SK-N-MC (cell line): ENCODE measurements around the gene PRICKLE1.

Source experiments
- DNase-seq: peaks from one replicate; pipeline ENCODE4 v3.0.0-alpha.2; 2011; ENCODE audit warnings: low read depth, low spot score
- H3K27ac ChIP-seq: fragments of 200-600 bp; sonication (generic); 2 replicates; pipeline ENCODE4 v1.5.1; 2016; ENCODE audit warnings: mixed run types
- H3K36me3 ChIP-seq: fragments of 200-600 bp; sonication (generic); 2 replicates; pipeline ENCODE4 v1.6.1; 2017; ENCODE audit warnings: antibody characterized with exemption, low read length, mixed read lengths; ENCODE audit not compliant: insufficient read depth
- H3K4me3 ChIP-seq: fragments of 200-600 bp; sonication (generic); 2 replicates; pipeline ENCODE4 v1.5.1; 2016
- H3K9ac ChIP-seq: fragments of 200-600 bp; sonication (generic); 2 replicates; pipeline ENCODE4 v1.8.0; 2017; ENCODE audit warnings: mixed run types, mixed read lengths; ENCODE audit not compliant: insufficient read length
- H3K9me3 ChIP-seq: fragments of 200-600 bp; sonication (generic); 2 replicates; pipeline ENCODE4 v1.6.1; 2017; ENCODE audit warnings: low read depth, mild to moderate bottlenecking, antibody characterized with exemption, low read length, moderate library complexity, mixed read lengths
- EZH2 ChIP-seq: fragments of 200-600 bp; sonication (generic); IDR thresholded peaks from one replicate; pipeline ENCODE4 v1.6.1; 2017; ENCODE audit warnings: antibody characterized with exemption
- FOXP2 ChIP-seq: optimal IDR thresholded peaks from 2 replicates; pipeline ENCODE3; 2011; ENCODE audit warnings: mild to moderate bottlenecking, moderate library complexity; ENCODE audit not compliant: insufficient read depth; ENCODE audit errors: extremely low read length, control extremely low read depth
- POLR2AphosphoS5 ChIP-seq: IDR thresholded peaks from 2 replicates; pipeline ENCODE4 v1.6.1; 2012; ENCODE audit warnings: mild to moderate bottlenecking, low read depth, low read length, borderline replicate concordance

The PRICKLE1 gene

DNA sequence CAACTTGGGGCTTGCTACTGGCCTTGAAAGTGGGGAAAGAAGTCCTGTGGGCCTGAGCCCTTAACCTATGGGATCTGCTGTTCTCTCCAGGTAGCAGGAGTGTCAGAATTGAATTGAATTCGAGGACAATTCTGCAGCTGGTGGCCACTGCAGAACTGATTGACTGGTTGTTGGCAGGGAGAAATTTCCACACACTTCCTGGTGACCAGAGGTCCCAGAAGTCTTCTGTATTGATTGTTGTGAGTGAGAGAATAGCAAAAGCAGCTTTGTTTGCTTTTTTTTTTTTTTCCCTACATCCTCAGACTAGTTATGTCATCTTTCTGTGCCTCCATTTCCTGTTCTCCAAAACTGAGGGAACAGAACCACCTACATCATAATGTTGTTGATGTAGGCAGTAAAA, 64.1 kb downstream of the PRICKLE1 start:
- Histone ChIP-seq H3K36me3 (no peaks in the 10 kb centered on the region), H3K9ac (no peak overlapping the region), H3K9me3 (no peaks in the 10 kb centered on the region), H3K4me3 (no peak overlapping the region), H3K27ac (no peak overlapping the region)
- DNase-seq: no peak
- no peak for TF ChIP-seq FOXP2
- no peak for TF ChIP-seq POLR2AphosphoS5
- TF ChIP-seq EZH2: no peak

DNA sequence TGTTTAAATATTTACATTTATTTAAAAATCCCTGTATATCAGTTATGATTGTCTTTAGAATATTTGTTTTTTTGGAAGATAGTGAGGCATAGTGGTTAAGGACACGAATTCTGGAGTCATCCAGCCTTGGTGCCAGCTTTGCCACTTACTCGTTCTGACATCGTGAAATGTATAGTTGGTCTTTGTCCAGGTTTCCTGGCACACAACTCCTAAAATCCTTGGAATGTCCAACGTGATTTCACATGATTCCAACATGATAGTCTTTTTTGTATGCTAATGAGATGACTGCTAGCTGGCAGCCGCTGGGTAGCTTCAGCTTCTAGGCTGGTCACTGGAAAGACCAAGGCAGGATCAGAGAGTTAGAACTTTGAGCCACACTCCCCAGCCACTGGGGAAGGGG, 64.8 kb downstream of the PRICKLE1 start:
- Histone ChIP-seq H3K36me3 (no peaks in the 10 kb centered on the region), H3K27ac (no peak overlapping the region)
- TF ChIP-seq FOXP2 (no peak), POLR2AphosphoS5 (no peak), EZH2 (no peak)

DNA sequence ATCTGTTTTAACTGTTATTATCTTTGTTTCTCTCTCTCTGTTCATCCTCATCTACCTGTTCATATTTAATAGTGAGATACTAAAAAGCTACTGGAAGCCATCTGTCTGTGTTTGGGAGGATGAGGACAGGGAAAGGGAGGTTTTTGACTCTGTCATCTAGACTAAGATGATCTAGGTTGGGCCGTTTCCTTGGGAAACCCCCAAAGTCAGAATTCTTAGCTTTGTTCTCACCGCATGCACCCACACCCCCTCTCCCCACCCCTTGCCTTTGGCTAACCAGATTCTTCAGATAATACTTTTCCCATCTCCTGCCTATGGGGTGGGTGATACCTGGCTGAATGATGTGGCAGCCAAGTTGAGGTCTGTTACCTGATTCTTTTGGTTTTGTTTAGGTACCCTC, 73.0 kb downstream of the PRICKLE1 start:
- no peak overlapping the region for H3K4me3 ChIP-seq
- no peaks in the 10 kb centered on the region for H3K36me3 ChIP-seq
- TF ChIP-seq POLR2AphosphoS5: no peak
- DNase-seq: no peak
- H3K27ac ChIP-seq: no peak overlapping the region
- H3K9ac ChIP-seq: no peak overlapping the region
- H3K9me3 ChIP-seq: no peaks in the 10 kb centered on the region

More for the DNA sequence above, 64.8 kb downstream of the PRICKLE1 start:
- Histone ChIP-seq H3K9me3 (no peaks in the 10 kb centered on the region), H3K9ac (no peak overlapping the region), H3K4me3 (no peak overlapping the region)
- DNase-seq: no peak

DNA sequence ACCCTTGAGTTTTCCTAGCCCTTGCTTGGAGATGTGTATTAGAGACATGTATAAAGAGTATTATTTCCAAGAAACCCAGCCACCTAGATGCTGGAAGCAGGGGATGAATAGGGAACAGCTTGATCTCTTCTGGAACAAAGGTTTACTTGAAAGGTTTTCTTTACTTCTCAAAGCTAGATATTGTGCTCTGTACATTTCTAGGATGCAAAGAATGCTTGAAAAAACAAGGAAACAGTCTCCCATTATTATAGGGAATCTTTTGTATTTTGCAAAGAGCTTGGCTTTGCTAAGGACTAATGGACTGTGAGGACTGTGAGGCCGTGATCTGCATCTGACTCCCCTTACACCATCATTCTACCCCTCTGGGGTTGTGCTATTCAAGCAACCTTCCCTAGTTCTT, 77.9 kb downstream of the PRICKLE1 start:
- DNase-seq: no peak
- H3K9me3 ChIP-seq: no peaks in the 10 kb centered on the region
- no peak overlapping the region for H3K4me3 ChIP-seq
- H3K27ac ChIP-seq: no peak overlapping the region
- no peak overlapping the region for H3K9ac ChIP-seq
- TF ChIP-seq EZH2 (no peak), FOXP2 (no peak), POLR2AphosphoS5 (no peak)
- H3K36me3 ChIP-seq: no peaks in the 10 kb centered on the region

DNA sequence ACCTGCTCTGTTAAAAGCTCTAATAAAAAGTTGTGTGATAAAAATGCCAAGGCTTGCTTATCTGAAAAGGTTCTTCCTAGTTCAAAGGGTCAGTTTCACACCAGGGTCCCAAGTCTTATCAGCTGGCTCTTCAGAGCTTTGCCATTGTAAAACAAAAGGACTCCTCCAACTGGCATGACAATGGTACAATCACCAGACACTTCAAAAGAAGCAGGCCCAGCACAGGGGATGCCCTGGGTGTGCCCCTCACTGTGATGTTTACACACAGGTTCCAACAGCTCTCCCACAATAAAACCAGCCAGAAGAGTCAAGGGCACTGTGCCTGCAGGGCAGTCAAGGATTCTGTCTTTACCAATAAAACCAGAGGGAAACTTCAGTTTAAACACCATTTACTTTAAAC, 78.7 kb downstream of the PRICKLE1 start:
- Histone ChIP-seq H3K9ac (no peak overlapping the region), H3K36me3 (no peaks in the 10 kb centered on the region), H3K4me3 (no peak overlapping the region), H3K27ac (no peak overlapping the region), H3K9me3 (no peaks in the 10 kb centered on the region)
- TF ChIP-seq EZH2: no peak
- TF ChIP-seq FOXP2: no peak
- no peak for TF ChIP-seq POLR2AphosphoS5
- DNase-seq: no peak

DNA sequence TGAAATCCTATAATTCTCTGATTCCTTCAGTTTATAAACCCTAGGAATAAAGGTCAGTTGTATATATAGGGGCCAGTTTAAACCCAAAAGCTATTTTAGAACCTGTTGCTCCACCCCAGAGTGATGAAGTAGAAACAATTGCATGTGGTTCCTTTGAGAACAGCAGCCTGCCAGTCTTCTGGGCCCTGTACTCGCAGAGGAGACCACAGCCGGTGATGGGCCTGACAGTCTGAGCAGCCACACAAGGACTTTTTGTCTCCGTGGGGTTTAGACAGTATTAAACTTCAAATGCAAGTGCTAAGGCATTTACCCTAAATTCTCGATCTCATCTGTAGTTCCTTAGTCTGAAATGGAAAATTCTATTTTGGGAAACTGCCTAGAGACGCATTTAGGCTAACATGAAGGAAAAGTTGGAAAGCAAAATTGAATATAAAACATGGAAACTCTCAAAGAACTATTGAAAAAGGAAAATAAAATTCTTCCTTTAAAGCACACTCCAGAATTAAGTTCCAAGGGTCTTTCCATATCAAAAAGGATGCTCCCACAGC, 80.6 kb downstream of the PRICKLE1 start:
- H3K9ac ChIP-seq: no peak overlapping the region
- TF ChIP-seq FOXP2: no peak
- TF ChIP-seq POLR2AphosphoS5: no peak
- TF ChIP-seq EZH2: no peak
- DNase-seq: no peak

DNA sequence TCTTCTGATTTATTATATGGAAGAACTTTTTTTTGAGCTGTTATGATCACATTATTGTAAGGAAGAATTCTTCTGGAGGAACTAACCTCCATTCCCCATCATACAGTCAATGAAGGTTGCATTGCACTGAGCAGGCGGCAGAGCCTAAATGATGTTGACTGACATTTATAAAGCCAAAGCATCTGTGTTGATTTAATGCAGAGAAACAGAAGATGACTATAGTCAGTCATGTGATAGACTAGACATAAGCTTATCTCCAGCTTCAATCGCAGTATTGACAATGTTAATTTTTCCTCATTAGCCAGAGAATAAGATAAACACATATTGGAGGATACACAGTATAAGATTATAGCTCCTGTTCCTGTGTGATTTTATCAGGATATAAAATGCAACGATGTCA, 82.0 kb downstream of the PRICKLE1 start:
- H3K36me3 ChIP-seq: no peaks in the 10 kb centered on the region
- H3K27ac ChIP-seq: no peak overlapping the region
- TF ChIP-seq POLR2AphosphoS5 (no peak), FOXP2 (no peak), EZH2 (no peak)
- H3K9ac ChIP-seq: no peak overlapping the region
- DNase-seq: no peak
- no peak overlapping the region for H3K4me3 ChIP-seq
- no peaks in the 10 kb centered on the region for H3K9me3 ChIP-seq

More for the DNA sequence above, 80.6 kb downstream of the PRICKLE1 start:
- Histone ChIP-seq H3K4me3 (no peak overlapping the region), H3K27ac (no peak overlapping the region), H3K36me3 (no peaks in the 10 kb centered on the region), H3K9me3 (no peaks in the 10 kb centered on the region)

DNA sequence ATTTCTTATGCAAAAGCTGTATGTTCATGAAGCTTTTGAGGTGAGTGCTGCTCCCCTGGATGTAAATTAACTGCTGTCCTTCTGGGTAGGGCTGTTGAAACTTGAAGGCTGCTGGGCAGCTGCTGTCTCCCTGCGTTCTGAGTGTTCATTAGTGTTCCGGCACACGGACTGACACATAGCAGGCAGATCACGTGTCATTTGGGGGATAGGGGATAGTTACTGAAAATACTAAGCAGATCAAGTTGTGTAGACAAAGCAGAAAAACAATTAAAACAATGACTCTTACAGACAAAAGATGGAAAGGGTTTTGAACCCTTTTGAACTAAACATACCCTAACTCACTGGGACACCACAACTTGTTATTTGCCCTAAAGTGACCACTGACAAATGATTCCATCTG, 82.5 kb downstream of the PRICKLE1 start:
- Histone ChIP-seq H3K4me3 (no peak overlapping the region), H3K27ac (no peak overlapping the region), H3K9me3 (no peaks in the 10 kb centered on the region), H3K36me3 (no peaks in the 10 kb centered on the region), H3K9ac (no peak overlapping the region)
- no peak for DNase-seq
- TF ChIP-seq FOXP2 (no peak), POLR2AphosphoS5 (no peak), EZH2 (no peak)

DNA sequence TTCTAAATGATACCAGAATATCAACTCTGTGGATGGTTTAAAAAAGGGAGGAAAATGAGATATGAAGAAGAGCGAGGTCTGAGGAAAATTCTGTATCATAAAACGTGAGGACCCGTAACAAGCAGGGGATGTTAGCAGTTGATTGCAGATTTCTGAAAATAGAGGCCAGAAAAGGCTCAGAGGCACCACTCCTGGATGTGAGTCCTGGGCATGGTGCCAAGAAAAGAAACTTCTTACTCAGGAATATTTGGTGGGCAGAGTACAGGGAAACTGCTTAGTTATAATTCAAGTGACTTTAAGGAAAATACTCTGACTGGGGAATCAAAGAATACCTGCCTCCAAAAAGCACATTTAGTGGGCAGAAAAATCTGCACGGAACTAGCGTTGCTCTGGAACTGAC, 85.5 kb downstream of the PRICKLE1 start:
- Histone ChIP-seq H3K27ac (no peak overlapping the region), H3K9me3 (no peaks in the 10 kb centered on the region), H3K9ac (no peak overlapping the region), H3K4me3 (0 out of 2 replicates have a peak overlapping the region, but pooled peaks have one; percentile 5), H3K36me3 (no peaks in the 10 kb centered on the region)
- TF ChIP-seq POLR2AphosphoS5 (no peak), FOXP2 (no peak), EZH2 (no peak)
- DNase-seq: peak; percentile 65
